SK-N-SH (cell line): ENCODE data around the gene APLN. TPM values are rescaled to one million over a fixed set of nuclear protein-coding genes. Genes with fewer than 3 reads are reported as not detected.

Experiments
- CTCF ChIA-PET: fragments of 300-600, 350-600 bp; formaldehyde crosslinking; extraction: SDS; loops from one replicate; lab custom pipeline; 2021; lab: Yijun Ruan, JAX
- POLR2A ChIA-PET: fragments of 350-600 bp; sonication (Branson Sonifier 250); formaldehyde crosslinking; extraction: SDS; loops from one replicate; lab custom pipeline; 2020; ENCODE audit warnings: antibody characterized with exemption, inconsistent platforms; lab: Yijun Ruan, JAX
- DNase-seq: peaks from one replicate; pipeline ENCODE4 v3.0.0; 2012
- H2AFZ ChIP-seq: fragments of 200-600 bp; sonication (generic); 2 replicates; pipeline ENCODE4 v1.8.1; 2016; ENCODE audit warnings: antibody characterized with exemption, mild to moderate bottlenecking, low read depth
- H3F3A ChIP-seq: fragments of 200-600 bp; sonication (generic); replicated peaks from 2 replicates; pipeline ENCODE3; 2016; ENCODE audit warnings: antibody characterized with exemption, mild to moderate bottlenecking; ENCODE audit not compliant: insufficient read depth
- H3K27ac ChIP-seq, 2 experiments: fragments of 200-500 bp in 1 of 2; fragments of 200-600 bp in 1 of 2; sonication (Bioruptor generic) in 1 of 2; sonication (generic), shearing (Covaris generic) in 1 of 2; 2 replicates each; pipeline versions ENCODE4 v1.5.1 to v1.6.1; 2014 to 2016; ENCODE audit warnings: low read depth in 2 of 2, inconsistent platforms in 1 of 2, low read length in 1 of 2, mild to moderate bottlenecking in 1 of 2, mixed read lengths in 1 of 2
- H3K27me3 ChIP-seq: fragments of 200-600 bp; sonication (generic), shearing (Covaris generic); 2 replicates; pipeline ENCODE4 v1.6.1; 2016; ENCODE audit warnings: mixed run types; ENCODE audit not compliant: insufficient read depth
- H3K36me3 ChIP-seq, 2 experiments: fragments of 200-500 bp in 1 of 2; fragments of 200-600 bp in 1 of 2; sonication (Bioruptor generic) in 1 of 2; sonication (generic) in 1 of 2; replicated peaks in 1 of 2; 2 replicates each; pipeline versions ENCODE3 to v1.5.1; 2014 to 2016; ENCODE audit warnings: low read length in 1 of 2, mild to moderate bottlenecking in 1 of 2; ENCODE audit not compliant: insufficient read depth in 2 of 2, control insufficient read depth in 1 of 2
- H3K4me1 ChIP-seq, 2 experiments: fragments of 200-500 bp in 1 of 2; fragments of 200-600 bp in 1 of 2; sonication (Bioruptor generic) in 1 of 2; sonication (generic), shearing (Covaris generic) in 1 of 2; 2 replicates each; pipeline versions ENCODE4 v1.5.1 to v1.6.1; 2014 to 2016; ENCODE audit warnings: low read depth in 1 of 2, low read length in 1 of 2, mixed run types in 1 of 2; ENCODE audit not compliant: insufficient read depth in 2 of 2, control insufficient read depth in 1 of 2
- H3K4me2 ChIP-seq: fragments of 200-600 bp; sonication (generic), shearing (Covaris generic); 2 replicates; pipeline ENCODE4 v1.6.1; 2017; ENCODE audit warnings: mixed run types
- H3K4me3 ChIP-seq, 2 experiments: fragments of 200-500 bp in 1 of 2; fragments of 200-600 bp in 1 of 2; sonication (Bioruptor generic) in 1 of 2; sonication (generic), shearing (Covaris generic) in 1 of 2; 2 replicates each; pipeline versions ENCODE4 v1.5.1 to v1.8.1; 2014 to 2016; ENCODE audit warnings: low read depth in 2 of 2, inconsistent platforms in 1 of 2, low read length in 1 of 2, mild to moderate bottlenecking in 1 of 2, mixed read lengths in 1 of 2, moderate library complexity in 1 of 2
- H3K79me2 ChIP-seq: fragments of 200-600 bp; sonication (generic); 2 replicates; pipeline ENCODE4 v1.8.1; 2017; ENCODE audit warnings: mild to moderate bottlenecking; ENCODE audit not compliant: insufficient read depth
- H3K9ac ChIP-seq: fragments of 200-600 bp; sonication (generic); 2 replicates; pipeline ENCODE4 v1.6.1; 2017; ENCODE audit warnings: mixed run types
- H3K9me2 ChIP-seq: fragments of 200-600 bp; sonication (generic); 2 replicates; pipeline ENCODE4 v1.6.1; 2017; ENCODE audit warnings: mixed run types
- H3K9me3 ChIP-seq: fragments of 200-600 bp; sonication (generic); 2 replicates; pipeline ENCODE4 v1.6.1; 2017; ENCODE audit warnings: mixed run types, mild to moderate bottlenecking, moderate library complexity
- H4K20me1 ChIP-seq: fragments of 200-600 bp; sonication (generic); 2 replicates; pipeline ENCODE4 v1.6.1; 2017; ENCODE audit warnings: mild to moderate bottlenecking, mixed run types; ENCODE audit not compliant: insufficient read depth
- EZH2phosphoT487 ChIP-seq: fragments of 200-600 bp; sonication (generic); IDR thresholded peaks from 2 replicates; pipeline ENCODE4 v1.6.1; 2017; ENCODE audit warnings: low read depth, mixed run types, mild to moderate bottlenecking, antibody characterized with exemption, moderate library complexity, borderline replicate concordance
- FOXJ3 ChIP-seq: sonication (generic); formaldehyde crosslinking; IDR thresholded peaks from 2 replicates; pipeline ENCODE4 v1.5.1; 2020; ENCODE audit warnings: mild to moderate bottlenecking, missing genetic modification reagents
- GABPA ChIP-seq: IDR thresholded peaks from 2 replicates; pipeline ENCODE4 v1.4.0; 2012; ENCODE audit warnings: low read depth, mild to moderate bottlenecking
- GATA2 ChIP-seq: sonication (generic); formaldehyde crosslinking; IDR thresholded peaks from 2 replicates; pipeline ENCODE4 v1.5.0; 2020; ENCODE audit warnings: mild to moderate bottlenecking, missing genetic modification reagents
- MAX ChIP-seq: IDR thresholded peaks from 2 replicates; pipeline ENCODE4 v1.4.0; 2012; ENCODE audit warnings: low read depth
- MXI1 ChIP-seq: IDR thresholded peaks from 2 replicates; pipeline ENCODE4 v1.6.1; 2012; ENCODE audit warnings: mild to moderate bottlenecking, low read depth, low read length, improper control_type of control experiment
- NFIC ChIP-seq: IDR thresholded peaks from 2 replicates; pipeline ENCODE4 v1.4.0; 2012; ENCODE audit warnings: borderline replicate concordance
- RAD21 ChIP-seq: IDR thresholded peaks from 2 replicates; pipeline ENCODE4 v1.6.1; 2012; ENCODE audit warnings: mild to moderate bottlenecking, low read length
- RCOR1 ChIP-seq: fragments of 150-350 bp; IDR thresholded peaks from 2 replicates; pipeline ENCODE4 v1.6.1; 2017; ENCODE audit warnings: antibody characterized with exemption, low read length
- REST ChIP-seq: IDR thresholded peaks from 2 replicates; pipeline ENCODE4 v1.6.1; 2012; ENCODE audit warnings: mild to moderate bottlenecking, low read depth, low read length, moderate library complexity
- RFX5 ChIP-seq: IDR thresholded peaks from 2 replicates; pipeline ENCODE4 v1.6.1; 2012; ENCODE audit warnings: mild to moderate bottlenecking, improper control_type of control experiment, low read length
- RXRA ChIP-seq: IDR thresholded peaks from 2 replicates; pipeline ENCODE4 v1.4.0; 2012; ENCODE audit warnings: low read depth, mild to moderate bottlenecking, borderline replicate concordance
- SMC3 ChIP-seq: IDR thresholded peaks from 2 replicates; pipeline ENCODE4 v1.6.1; 2012; ENCODE audit warnings: low read depth, low read length, improper control_type of control experiment
- TEAD4 ChIP-seq: IDR thresholded peaks from 2 replicates; pipeline ENCODE4 v1.4.0; 2012; ENCODE audit warnings: mild to moderate bottlenecking, borderline replicate concordance; ENCODE audit not compliant: insufficient read depth
- USF1 ChIP-seq: IDR thresholded peaks from 2 replicates; pipeline ENCODE4 v1.4.0; 2012; ENCODE audit warnings: low read depth, borderline replicate concordance
- WGBS: methylation state at CpG from one replicate; pipeline ENCODE4 v1.1.6; 2017; ENCODE audit warnings: low lambda C conversion rate; 5-methylcytosine and 5-hydroxymethylcytosine counted together
- polyA plus RNA-seq, 3 experiments: library from polyadenylated mRNA; depleted of rRNA; stranded (reverse); fragments of >200 nt; gene quantifications; 2 replicates each; pipeline ENCODE4 v1.2.3, GENCODE V29; 2012
- TF ChIP-seq, protein P1 (sequence below): IDR thresholded peaks from 2 replicates; pipeline ENCODE4; 2012

Gene APLN
- polyA plus RNA-seq, 1 of the 3 experiments (the other 2 are of a cell fraction), result 0.82 TPM

GRCh38 chrX:129651756-129652564 lies 2.8 kb downstream of the APLN start (continued):
- TF ChIP-seq, protein P1, sequence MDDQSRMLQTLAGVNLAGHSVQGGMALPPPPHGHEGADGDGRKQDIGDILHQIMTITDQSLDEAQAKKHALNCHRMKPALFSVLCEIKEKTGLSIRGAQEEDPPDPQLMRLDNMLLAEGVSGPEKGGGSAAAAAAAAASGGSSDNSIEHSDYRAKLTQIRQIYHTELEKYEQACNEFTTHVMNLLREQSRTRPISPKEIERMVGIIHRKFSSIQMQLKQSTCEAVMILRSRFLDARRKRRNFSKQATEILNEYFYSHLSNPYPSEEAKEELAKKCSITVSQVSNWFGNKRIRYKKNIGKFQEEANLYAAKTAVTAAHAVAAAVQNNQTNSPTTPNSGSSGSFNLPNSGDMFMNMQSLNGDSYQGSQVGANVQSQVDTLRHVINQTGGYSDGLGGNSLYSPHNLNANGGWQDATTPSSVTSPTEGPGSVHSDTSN, result no peak
- no peak for TF ChIP-seq EZH2phosphoT487

- no peaks in the 10 kb centered on the region for H3K36me3 ChIP-seq
Observed at GRCh38 chrX:129650821-129651510, 3.8 kb downstream of the APLN start.

GRCh38 chrX:129650183-129650689 lies 4.5 kb downstream of the APLN start:
- no peak for DNase-seq
- peaks cover 0 to 66% of the 10 kb centered on the region in 2 experiments; a peak in 1 of 4 replicates for H3K4me1 ChIP-seq
- peak overlapping the region in 1 of 2 experiments; percentile 58; a peak in 1 of 4 replicates for H3K27ac ChIP-seq
- H3K36me3 ChIP-seq, result no peaks in the 10 kb centered on the region
- no peaks in the 10 kb centered on the region for H3K9me2 ChIP-seq
- CTCF ChIA-PET, result interaction anchor here (1.1 to 11.6 kb wide), 4 partner anchors 12 to 76 kb away, joined by 3 to 109 read pairs (median 6); no protein-coding TSS in a partner anchor
- no peak overlapping the region for H3K9ac ChIP-seq
- 46% methylated on average over 3 of the region's 3 CpGs for WGBS
- no peaks in the 10 kb centered on the region for H3K79me2 ChIP-seq
- H3F3A ChIP-seq, result no peaks in the 10 kb centered on the region
- no peak overlapping the region for H2AFZ ChIP-seq
- no peaks in the 10 kb centered on the region for H4K20me1 ChIP-seq
- H3K4me2 ChIP-seq, result no peak overlapping the region
- H3K4me3 ChIP-seq, result no peak overlapping the region
- H3K27me3 ChIP-seq, result peaks cover 73% of the 10 kb centered on the region
- H3K9me3 ChIP-seq, result no peaks in the 10 kb centered on the region
- POLR2A ChIA-PET, result no interaction called here
- TF ChIP-seq USF1 (no peak), RAD21 (no peak), MXI1 (no peak), FOXJ3 (no peak), GABPA (no peak), RCOR1 (no peak), REST (no peak), MAX (no peak), NFIC (no peak), SMC3 (no peak), TEAD4 (no peak), RFX5 (no peak), GATA2 (CRISPR knock-in tag) (no peak)

More at GRCh38 chrX:129650821-129651510, 3.8 kb downstream of the APLN start:
- WGBS, result 57% methylated on average over 6 of the region's 7 CpGs
- Histone ChIP-seq H3K27ac (peak overlapping the region in 1 of 2 experiments; percentile 58; a peak in 2 of 4 replicates), H3F3A (no peaks in the 10 kb centered on the region), H4K20me1 (no peaks in the 10 kb centered on the region), H3K4me1 (peaks cover 0 to 65% of the 10 kb centered on the region in 2 experiments; a peak in 1 of 4 replicates), H3K4me2 (no peak overlapping the region), H2AFZ (no peak overlapping the region), H3K79me2 (no peaks in the 10 kb centered on the region), H3K9ac (no peak overlapping the region), H3K27me3 (peaks cover 72% of the 10 kb centered on the region), H3K9me2 (no peaks in the 10 kb centered on the region), H3K4me3 (no peak overlapping the region), H3K9me3 (no peaks in the 10 kb centered on the region)
- no peak for DNase-seq
- ChIA-PET CTCF (interaction anchor here (0.9 to 11.6 kb wide), 4 partner anchors 12 to 410 kb away, joined by 3 to 109 read pairs (median 6); no protein-coding TSS in a partner anchor), POLR2A (no interaction called here)
- TF ChIP-seq GATA2 (CRISPR knock-in tag), result peak; percentile 44
- no peak for TF ChIP-seq MAX
- TF ChIP-seq RFX5, result no peak
- no peak for TF ChIP-seq RXRA
- TF ChIP-seq, all 33 proteins: peak for 1
